ENCODE measurements around the gene KRT75.

GRCh38 chr12:52434760-52435530 lies 774 bp upstream of the KRT75 start:
- TF ChIP-seq CTCF (conservative IDR thresholded peaks at IDR 0.05) (no peak), EZH2 (IDR thresholded peaks at IDR 0.05; ENCODE audit: low read depth) (no peak)

Data from PC-9 (cell line).